A673 (cell line): Measurements from ENCODE around the gene FTSJ3.

Experiments
- EZH2 ChIP-seq: fragments of 200-600 bp; sonication (generic); IDR thresholded peaks from 2 replicates; pipeline ENCODE4 v1.6.1; 2017; ENCODE audit warnings: borderline replicate concordance, low read depth, mild to moderate bottlenecking, mixed read lengths, antibody characterized with exemption, low read length; ENCODE audit not compliant: poor library complexity, severe bottlenecking
- TF ChIP-seq, protein P1 (sequence below): fragments of 300-800, 200-600 bp; sonication (generic); conservative IDR thresholded peaks from 2 replicates; pipeline ENCODE4 v1.5.1; 2017; ENCODE audit warnings: low read depth, mild to moderate bottlenecking, antibody characterized with exemption, low read length, moderate library complexity, mixed read lengths

DNA sequence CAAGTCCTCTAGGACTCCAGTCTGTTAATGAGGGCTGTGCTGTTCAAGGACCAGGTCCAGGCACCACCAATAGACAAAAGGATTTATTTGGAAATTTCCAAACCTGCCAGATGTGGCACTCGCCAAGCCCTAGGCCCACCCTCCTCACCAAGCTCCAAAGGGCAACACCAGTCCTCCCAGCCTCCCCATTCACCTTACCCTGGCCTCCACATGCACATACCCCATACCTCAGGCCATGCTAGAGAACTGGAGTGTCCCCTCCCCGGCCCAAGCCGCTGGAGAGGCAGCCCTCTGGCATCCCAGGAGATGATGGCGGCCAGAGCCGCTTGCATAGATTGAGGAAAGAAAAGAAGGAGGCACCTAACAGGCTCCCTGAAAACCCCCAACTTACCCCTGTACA, 4.6 kb upstream of the FTSJ3 start:
- TF ChIP-seq, protein P1, sequence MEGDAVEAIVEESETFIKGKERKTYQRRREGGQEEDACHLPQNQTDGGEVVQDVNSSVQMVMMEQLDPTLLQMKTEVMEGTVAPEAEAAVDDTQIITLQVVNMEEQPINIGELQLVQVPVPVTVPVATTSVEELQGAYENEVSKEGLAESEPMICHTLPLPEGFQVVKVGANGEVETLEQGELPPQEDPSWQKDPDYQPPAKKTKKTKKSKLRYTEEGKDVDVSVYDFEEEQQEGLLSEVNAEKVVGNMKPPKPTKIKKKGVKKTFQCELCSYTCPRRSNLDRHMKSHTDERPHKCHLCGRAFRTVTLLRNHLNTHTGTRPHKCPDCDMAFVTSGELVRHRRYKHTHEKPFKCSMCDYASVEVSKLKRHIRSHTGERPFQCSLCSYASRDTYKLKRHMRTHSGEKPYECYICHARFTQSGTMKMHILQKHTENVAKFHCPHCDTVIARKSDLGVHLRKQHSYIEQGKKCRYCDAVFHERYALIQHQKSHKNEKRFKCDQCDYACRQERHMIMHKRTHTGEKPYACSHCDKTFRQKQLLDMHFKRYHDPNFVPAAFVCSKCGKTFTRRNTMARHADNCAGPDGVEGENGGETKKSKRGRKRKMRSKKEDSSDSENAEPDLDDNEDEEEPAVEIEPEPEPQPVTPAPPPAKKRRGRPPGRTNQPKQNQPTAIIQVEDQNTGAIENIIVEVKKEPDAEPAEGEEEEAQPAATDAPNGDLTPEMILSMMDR = no peak
- TF ChIP-seq EZH2 = no peak
